Adrenal gland (tissue), 12 donors: ENCODE measurements around the gene LILRB1. TPM values are rescaled to one million over a fixed set of nuclear protein-coding genes. Genes with fewer than 3 reads are reported as not detected.
"Not testable (repeated sequence)": the region's sequence is repeated elsewhere in the genome, so short reads cannot be mapped to it uniquely, and the experiment has no call there.

Source experiments
- DNase-seq, 7 donors: peaks; one replicate each; pipeline ENCODE4 v3.0.0-alpha.2; 2019 to 2020
- H3K27ac ChIP-seq, 5 donors: fragments of 200-600 bp; sonication (generic) in 4 of 5; 1 replicate in 3 of 5; 2 replicates in 2 of 5; pipeline versions ENCODE4 v1.5.1 to v1.8.0; 2016 to 2020; ENCODE audit warnings: mild to moderate bottlenecking in 1 of 5
- H3K27me3 ChIP-seq: fragments of 200-600 bp; 2 replicates; pipeline ENCODE4 v1.8.0; 2021
- H3K36me3 ChIP-seq, 2 donors: fragments of 200-600 bp; replicated peaks in 1 of 2; 1 replicate in 1 of 2; 2 replicates in 1 of 2; pipeline versions ENCODE4 v1.5.1 to v1.8.0; 2018 to 2022
- H3K4me1 ChIP-seq, 2 donors: fragments of 200-600 bp; replicated peaks in 1 of 2; 1 replicate in 1 of 2; 2 replicates in 1 of 2; pipeline versions ENCODE4 v1.5.1 to v1.8.0; 2018 to 2021
- H3K4me3 ChIP-seq, 4 donors: fragments of 200-600 bp; sonication (generic) in 3 of 4; one replicate each; pipeline ENCODE4 v1.5.1; 2016 to 2018
- H3K9me3 ChIP-seq, 3 donors: fragments of 200-600 bp; sonication (generic) in 1 of 3; replicated peaks in 1 of 3; 1 replicate in 2 of 3; 2 replicates in 1 of 3; pipeline versions ENCODE4 v1.5.1 to v1.8.0; 2016 to 2021
- CTCF ChIP-seq, 6 experiments: fragments of 450-650 bp in 4 of 6; fragments of 200-600 bp in 2 of 6; sonication (generic) in 1 of 6; IDR thresholded peaks; 1 replicate in 5 of 6; 2 replicates in 1 of 6; pipeline versions ENCODE4 v1.5.1 to v1.8.0; 2016 to 2021; ENCODE audit warnings: antibody characterized with exemption in 6 of 6, mild to moderate bottlenecking in 2 of 6, moderate library complexity in 1 of 6
- POLR2A ChIP-seq, 2 donors: fragments of 450-650 bp; IDR thresholded peaks; one replicate each; pipeline ENCODE4 v1.6.1; 2017; ENCODE audit warnings: antibody characterized with exemption in 2 of 2, mild to moderate bottlenecking in 2 of 2, moderate library complexity in 1 of 2
- WGBS, 4 donors: extraction: QIAGEN DNeasy Blood & Tissue Kit in 2 of 4; methylation state at CpG; one replicate each; pipeline versions ENCODE4 v1.1.5 to v1.1.7; 2013 to 2017; 5-methylcytosine and 5-hydroxymethylcytosine counted together
- intact Hi-C, 2 donors: fragments of 100-400 bp; cut with DNase I; formaldehyde crosslinking; loops; one replicate each; pipeline versions ENCODE4 v1.14.1 to v1.15.0; 2022 to 2023
- polyA plus RNA-seq, 3 donors: library from polyadenylated mRNA; stranded (reverse); fragments of 200-250 nt in 2 of 3; fragments of 350-450 nt in 1 of 3; fragmentation: Illumina TruSeq in 1 of 3; extraction: RNeasy Lipid Tissue Mini Kit (QIAGEN cat#74804) in 1 of 3; gene quantifications; one replicate each; pipeline ENCODE4 v1.2.3, GENCODE V29; 2013 to 2014
- total RNA-seq, 9 donors: library from RNA; depleted of rRNA in 4 of 9; stranded (reverse); fragments of >200 nt in 4 of 9; fragments of 120-200 nt in 1 of 9; fragmentation: NEBNext Ultra II Directional in 1 of 9; extraction: Animal tissue kit (Norgen Biotek cat#: 25700) in 1 of 9; gene quantifications; one replicate each; pipeline versions ENCODE4 v1.1.0 to v1.2.4, GENCODE V29; 2013 to 2023
- donor health status: healthy with polysubstance abuse.
- donor health status: Bipolar disorder and iron deficiency.
- donor health status: DM: yes; HTN: yes; CAD: no.
- donor health status: DM: no; HTN: no; CAD: no.
- donor health status: DM: no; HTN: no; CAD: no.
- donor health status: DM: yes; HTN: yes; CAD: no.

LILRB1 gene
- total and polyA plus RNA-seq, 12 donors: 0.36 to 20.2 (median 7.9) TPM

GRCh38 chr19:54670576-54671357 is 40.5 kb downstream of the LILRB1 start:
- no peak overlapping the region for H3K27ac ChIP-seq
- no peaks in the 10 kb centered on the region for H3K27me3 ChIP-seq
- peaks cover 0 to 8% (median 0%) of the 10 kb centered on the region in 3 donors for H3K9me3 ChIP-seq
- TF ChIP-seq CTCF (IDR thresholded peaks at IDR 0.05) (no peak), POLR2A (IDR thresholded peaks at IDR 0.05) (no peak)
- no peak overlapping the region for H3K4me3 ChIP-seq
- 35 to 44% (median 35%) methylated on average over 3 of the region's 3 CpGs for WGBS, 4 donors
- no peaks in the 10 kb centered on the region for H3K36me3 ChIP-seq
- intact Hi-C loops: loop anchor here in 1 of 2 donors (10.0 kb wide), 1 partner anchor 186 kb away; no protein-coding TSS in a partner anchor
- H3K4me1 ChIP-seq: no peaks in the 10 kb centered on the region
- DNase-seq: no peak

- no peaks in the 10 kb centered on the region for H3K4me1 ChIP-seq
- no peak overlapping the region for H3K4me3 ChIP-seq
- WGBS, 4 donors: 63 to 87% (median 82%) methylated on average over 1 of the region's 1 CpG
- intact Hi-C loops: loop anchor here in 1 of 2 donors (10.0 kb wide), 1 partner anchor 188 kb away; no protein-coding TSS in a partner anchor
- peaks cover 3% of the 10 kb centered on the region for H3K27me3 ChIP-seq
- peak in 3 of 7 donors; percentile 15 to 35 (median 27) for DNase-seq
- TF ChIP-seq POLR2A (IDR thresholded peaks at IDR 0.05): no peak
- no peak for TF ChIP-seq CTCF (IDR thresholded peaks at IDR 0.05)
- peaks cover 0 to 5% (median 0%) of the 10 kb centered on the region in 3 donors for H3K9me3 ChIP-seq
- H3K27ac ChIP-seq: no peak overlapping the region
- H3K36me3 ChIP-seq: no peaks in the 10 kb centered on the region
These were observed 42.9 kb downstream of the LILRB1 start for GRCh38 chr19:54673222-54673621.

- H3K9me3 ChIP-seq: no peaks in the 10 kb centered on the region
- intact Hi-C loops: loop anchor here in 1 of 2 donors (10.0 kb wide), 1 partner anchor 189 kb away; no protein-coding TSS in a partner anchor
- 38 to 51% (median 49%) methylated on average over 2 of the region's 2 CpGs for WGBS, 4 donors
- DNase-seq: no peak
- no peaks in the 10 kb centered on the region for H3K4me1 ChIP-seq
- peaks cover 3% of the 10 kb centered on the region for H3K27me3 ChIP-seq
- no peak overlapping the region for H3K4me3 ChIP-seq
- TF ChIP-seq POLR2A (IDR thresholded peaks at IDR 0.05): no peak
- peak in 5 of 6 experiments; percentile 32 to 72 (median 47) for TF ChIP-seq CTCF (IDR thresholded peaks at IDR 0.05)
- no peak overlapping the region for H3K27ac ChIP-seq
- H3K36me3 ChIP-seq: no peaks in the 10 kb centered on the region
These were observed 43.8 kb downstream of the LILRB1 start for GRCh38 chr19:54674021-54674617.

GRCh38 chr19:54676210-54676834 is 46.0 kb downstream of the LILRB1 start:
- H3K27me3 ChIP-seq, H3K9me3 ChIP-seq, H3K4me3 ChIP-seq, H3K27ac ChIP-seq, DNase-seq, H3K36me3 ChIP-seq, H3K4me1 ChIP-seq: not testable (repeated sequence)
- TF ChIP-seq CTCF (IDR thresholded peaks at IDR 0.05): peak; percentile 43 to 84 (median 72)
- WGBS, 4 donors: 20 to 28% (median 24%) methylated on average over 10 of the region's 10 CpGs
- intact Hi-C loops: loop anchor here (5.0 to 10.0 kb wide), 2 partner anchors 192 to 199 kb away; no protein-coding TSS in a partner anchor
